CD4-positive, alpha-beta T cell treated with Interleukin-21 for 1 hour (primary cell): ENCODE results near the gene CLEC14A.

ENCODE experiments used
- DNase-seq: peaks from one replicate; pipeline ENCODE4 v3.0.0-alpha.2; 2020

The CLEC14A gene, protein sequence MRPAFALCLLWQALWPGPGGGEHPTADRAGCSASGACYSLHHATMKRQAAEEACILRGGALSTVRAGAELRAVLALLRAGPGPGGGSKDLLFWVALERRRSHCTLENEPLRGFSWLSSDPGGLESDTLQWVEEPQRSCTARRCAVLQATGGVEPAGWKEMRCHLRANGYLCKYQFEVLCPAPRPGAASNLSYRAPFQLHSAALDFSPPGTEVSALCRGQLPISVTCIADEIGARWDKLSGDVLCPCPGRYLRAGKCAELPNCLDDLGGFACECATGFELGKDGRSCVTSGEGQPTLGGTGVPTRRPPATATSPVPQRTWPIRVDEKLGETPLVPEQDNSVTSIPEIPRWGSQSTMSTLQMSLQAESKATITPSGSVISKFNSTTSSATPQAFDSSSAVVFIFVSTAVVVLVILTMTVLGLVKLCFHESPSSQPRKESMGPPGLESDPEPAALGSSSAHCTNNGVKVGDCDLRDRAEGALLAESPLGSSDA

DNA sequence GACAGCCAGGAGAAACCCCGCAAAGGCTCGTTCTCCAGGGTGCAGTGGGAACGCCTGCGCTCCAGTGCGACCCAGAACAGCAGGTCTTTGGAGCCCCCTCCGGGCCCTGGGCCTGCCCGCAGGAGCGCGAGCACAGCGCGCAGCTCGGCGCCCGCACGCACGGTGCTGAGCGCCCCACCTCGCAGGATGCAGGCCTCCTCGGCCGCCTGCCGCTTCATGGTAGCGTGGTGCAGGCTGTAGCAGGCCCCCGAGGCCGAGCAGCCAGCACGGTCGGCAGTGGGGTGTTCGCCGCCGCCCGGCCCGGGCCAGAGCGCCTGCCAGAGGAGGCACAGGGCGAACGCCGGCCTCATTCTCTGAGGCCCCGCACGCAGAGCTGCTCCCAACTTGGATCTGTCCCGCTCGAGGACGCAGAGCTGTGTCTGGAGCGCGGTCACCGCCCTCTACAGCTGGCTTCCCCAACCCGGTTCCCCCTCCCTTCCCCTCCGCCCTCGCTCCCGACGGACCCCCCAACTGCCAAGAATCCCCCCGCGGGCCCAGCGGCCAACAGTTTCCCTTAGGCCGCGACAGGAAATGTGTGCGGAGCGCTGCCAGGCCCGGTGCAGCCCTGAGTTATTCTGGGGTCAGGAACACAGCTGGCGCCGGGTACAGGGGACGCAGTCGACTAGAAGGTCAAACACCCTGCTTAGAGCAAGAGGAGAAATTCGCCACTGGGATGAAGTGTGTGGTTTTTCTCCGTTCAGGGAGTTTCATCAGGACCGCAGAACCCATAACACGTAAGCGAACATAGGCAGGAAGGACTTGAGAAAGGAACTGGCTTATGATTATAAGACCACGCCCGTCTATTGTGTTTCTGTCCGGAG, at the start of gene CLEC14A:
TSS of gene CLEC14A (minus strand) at position 421 of the 860 bp plus-strand sequence. CDS start at position 350, 71 bp downstream.
- no peak for DNase-seq

DNA sequence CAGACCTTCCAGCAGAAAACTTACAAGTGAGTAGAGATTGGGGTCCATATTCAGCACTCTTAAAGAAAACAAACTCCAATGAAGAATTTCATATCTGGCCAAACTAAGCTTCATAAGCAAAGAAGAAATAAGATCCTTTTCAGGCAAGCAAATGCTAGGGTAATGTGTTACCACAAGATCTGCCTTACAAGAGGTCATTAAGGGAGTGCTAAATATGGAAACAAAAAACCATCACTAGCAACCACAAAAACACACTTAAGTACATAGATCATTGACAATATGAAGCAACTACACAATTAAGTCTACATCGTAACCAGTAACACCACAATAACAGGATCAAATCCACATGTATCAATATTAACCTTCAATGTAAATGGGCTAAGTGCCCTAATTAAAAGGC, 47.1 kb upstream of the CLEC14A start:
- DNase-seq: no peak

DNA sequence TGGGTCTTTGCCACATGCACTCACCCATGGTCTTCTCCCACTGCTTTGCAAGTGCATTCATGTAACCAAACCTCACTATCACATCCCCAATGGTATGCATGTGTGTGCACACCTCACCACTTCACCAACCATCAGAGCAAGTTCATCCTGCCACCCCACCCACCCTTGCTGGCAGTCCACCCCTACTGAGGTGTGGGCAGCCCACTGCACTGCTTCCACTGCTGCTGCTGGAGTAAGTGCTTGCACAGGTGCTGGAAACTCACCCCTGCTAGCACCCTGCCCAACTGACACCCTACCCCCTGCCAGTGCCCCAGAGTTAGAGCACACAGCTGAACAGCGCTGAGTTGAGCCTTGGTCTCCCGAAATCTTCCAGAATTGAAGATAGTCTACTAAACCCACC, 46.1 kb upstream of the CLEC14A start:
- no peak for DNase-seq

DNA sequence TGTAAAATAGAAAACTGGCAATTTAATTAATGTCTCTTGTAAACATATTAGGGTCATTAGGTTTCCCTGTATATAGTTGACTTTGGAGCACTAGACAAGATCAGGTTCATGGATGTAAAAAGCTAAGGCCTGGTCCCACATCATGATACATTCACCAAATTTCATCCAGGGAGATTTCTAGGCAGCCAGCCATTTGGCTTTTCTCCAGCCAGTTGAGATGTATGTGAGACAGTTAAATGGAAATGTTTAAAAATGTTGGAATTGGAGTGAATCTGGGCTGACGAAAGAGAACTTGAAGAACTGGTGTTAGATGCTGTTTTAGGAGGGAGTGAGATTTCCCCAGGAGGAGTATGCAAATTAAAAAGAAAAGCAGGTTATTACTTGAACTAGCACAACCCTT, 41.8 kb upstream of the CLEC14A start:
- DNase-seq: no peak

DNA sequence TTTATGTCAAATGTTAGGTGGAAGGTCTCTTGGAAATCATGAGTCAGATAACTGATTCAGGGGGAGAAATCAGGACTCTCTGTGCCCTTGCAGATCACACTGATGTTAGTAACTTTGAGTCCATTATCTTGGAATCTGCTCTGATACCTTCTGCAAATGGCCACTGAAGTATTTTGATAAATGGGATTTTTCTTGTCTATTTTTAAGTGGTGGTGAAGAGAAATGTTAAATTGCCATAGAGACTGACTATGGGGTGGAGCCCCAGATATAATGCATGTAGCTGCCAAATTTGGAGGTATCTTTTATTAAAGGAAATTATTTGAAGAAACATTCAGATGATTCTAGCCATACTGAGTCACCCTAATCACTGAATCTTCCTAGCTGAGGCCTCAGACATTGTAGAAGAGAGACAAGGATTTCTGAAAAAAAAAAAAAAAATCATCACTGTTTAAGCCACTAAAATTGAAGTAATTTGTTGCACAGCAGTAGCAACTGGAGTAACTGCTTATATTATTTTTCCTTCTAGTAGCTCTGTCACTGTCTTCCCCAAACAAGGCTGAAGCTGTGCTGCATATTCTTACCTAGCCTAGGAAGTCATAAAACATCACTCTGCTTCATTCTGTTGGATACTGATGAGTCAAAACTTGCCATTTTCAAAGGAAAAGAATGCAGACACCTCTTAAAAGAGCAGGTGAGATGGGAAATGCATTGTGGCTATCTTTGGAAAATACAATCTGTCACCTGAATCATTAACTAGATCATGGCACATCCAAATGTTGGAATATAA, 36.0 kb upstream of the CLEC14A start:
- no peak for DNase-seq

DNA sequence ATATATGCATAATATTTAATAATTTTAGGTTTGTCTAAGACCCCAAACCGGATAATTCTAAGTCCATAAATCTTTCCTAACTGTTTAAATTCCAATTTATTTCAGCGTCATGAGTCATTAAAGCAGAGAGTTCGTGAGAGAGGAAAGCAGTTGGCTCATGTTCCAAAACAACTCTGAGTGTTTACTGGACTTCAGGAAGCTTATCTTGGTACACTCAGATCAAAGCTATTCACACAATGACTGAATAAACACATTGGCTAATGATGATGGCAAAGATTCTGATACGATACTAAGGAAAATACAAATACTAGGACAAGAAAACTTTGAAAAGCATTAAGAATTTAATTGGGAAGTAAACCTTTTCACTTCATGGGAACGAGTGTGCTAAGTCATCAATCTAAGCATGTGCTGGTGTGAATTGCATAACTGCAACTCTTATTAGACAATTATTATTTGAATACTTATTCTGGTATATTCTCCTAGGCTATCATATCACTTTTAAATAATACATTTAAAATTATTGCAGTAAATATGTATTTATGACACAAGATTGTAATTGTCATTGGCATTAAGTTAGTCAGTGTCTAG, 34.8 kb upstream of the CLEC14A start:
- no peak for DNase-seq

- DNase-seq: no peak
Measured at GRCh38 chr14:38286452-38286851, 30.6 kb upstream of the CLEC14A start.

DNA sequence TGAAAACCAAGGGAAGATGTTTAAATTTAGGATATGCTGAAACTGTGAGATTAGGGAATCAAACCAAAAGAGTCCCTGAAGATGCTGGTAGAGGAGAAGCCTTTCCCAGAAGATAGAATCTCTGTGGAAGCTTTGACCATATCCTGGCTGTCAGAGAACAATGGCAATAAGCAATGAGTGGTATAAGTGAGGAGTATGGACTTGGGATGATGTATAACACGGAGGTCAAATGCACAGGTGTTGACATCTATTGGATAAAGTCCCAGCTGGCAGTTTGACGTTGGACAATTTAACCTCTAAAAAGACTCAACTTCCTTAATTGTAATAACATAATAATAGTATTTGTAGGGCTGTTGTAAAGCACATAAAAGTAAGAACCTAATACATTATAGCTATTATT, 30.1 kb upstream of the CLEC14A start:
- DNase-seq: no peak

DNA sequence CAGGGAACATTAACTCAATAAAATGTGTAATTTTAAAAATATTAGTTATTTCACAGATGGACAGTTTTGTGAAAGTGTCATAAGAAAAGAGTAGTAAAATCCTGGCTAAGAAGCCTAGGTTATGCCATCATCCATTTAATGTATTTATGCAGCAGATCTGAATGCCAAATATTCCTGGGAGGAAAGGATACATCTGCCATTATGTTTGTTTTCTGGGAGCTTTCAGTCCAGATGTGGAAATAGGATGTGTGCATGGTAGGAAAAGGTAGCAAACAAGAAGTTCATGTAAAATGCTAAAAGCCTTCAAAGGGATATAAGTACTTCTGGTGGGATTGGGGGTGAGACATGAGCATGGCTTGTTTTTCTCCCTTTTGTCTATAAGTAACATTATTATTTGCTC, 27.0 kb upstream of the CLEC14A start:
- no peak for DNase-seq

GRCh38 chr14:38280081-38280480, 24.2 kb upstream of the CLEC14A start:
- no peak for DNase-seq

- no peak for DNase-seq
Measured at GRCh38 chr14:38279572-38279971, 23.7 kb upstream of the CLEC14A start.

- no peak for DNase-seq
Measured at GRCh38 chr14:38278035-38278434, 22.1 kb upstream of the CLEC14A start.

DNA sequence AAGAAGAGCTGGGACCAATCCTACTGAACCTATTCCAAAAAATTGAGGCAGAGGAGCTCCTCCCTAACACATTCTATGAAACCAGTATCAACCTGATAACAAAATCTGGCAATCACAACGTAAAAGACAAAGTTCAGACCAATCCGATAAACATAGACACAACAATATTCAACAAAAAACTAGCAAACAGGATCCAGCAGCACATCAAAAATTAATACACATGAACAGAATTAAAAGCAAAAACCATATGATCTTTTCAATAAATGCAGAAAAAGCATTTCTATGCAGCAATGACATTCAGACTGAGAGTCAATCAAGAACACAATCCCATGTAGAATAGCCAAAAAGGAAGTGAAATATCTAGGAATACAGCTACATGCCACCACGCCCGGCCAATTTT, 7.0 kb upstream of the CLEC14A start:
- DNase-seq: no peak

DNA sequence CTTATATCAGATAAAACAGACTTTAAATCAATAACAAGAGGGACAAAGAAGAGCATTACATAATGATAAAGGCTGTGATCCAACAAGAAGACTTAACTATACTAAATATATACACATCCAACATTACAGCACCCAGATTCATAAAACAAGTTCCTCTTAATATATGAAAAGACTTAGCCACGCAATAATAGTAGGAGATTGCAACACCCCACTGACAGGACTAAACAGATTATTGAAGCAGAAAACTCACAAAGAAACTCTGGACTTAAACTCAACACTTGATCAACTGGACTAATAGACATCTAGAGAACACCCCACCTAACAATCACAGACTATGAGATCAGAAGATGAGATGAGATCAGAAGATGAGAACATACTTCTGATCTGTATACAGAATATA, 5.7 kb upstream of the CLEC14A start:
- no peak for DNase-seq

GRCh38 chr14:38257507-38257906, 1.6 kb upstream of the CLEC14A start:
- DNase-seq: no peak

- no peak for DNase-seq
Measured at GRCh38 chr14:38256533-38256840, 594 bp upstream of the CLEC14A start.

DNA sequence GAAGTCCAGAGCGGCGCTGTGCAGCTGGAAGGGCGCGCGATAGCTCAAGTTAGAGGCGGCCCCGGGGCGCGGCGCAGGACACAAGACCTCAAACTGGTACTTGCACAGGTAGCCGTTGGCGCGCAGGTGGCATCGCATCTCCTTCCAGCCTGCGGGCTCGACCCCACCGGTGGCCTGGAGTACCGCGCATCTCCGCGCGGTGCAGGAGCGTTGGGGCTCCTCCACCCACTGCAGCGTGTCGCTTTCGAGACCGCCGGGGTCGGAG, 553 bp downstream of the CLEC14A start:
- DNase-seq: no peak

DNA sequence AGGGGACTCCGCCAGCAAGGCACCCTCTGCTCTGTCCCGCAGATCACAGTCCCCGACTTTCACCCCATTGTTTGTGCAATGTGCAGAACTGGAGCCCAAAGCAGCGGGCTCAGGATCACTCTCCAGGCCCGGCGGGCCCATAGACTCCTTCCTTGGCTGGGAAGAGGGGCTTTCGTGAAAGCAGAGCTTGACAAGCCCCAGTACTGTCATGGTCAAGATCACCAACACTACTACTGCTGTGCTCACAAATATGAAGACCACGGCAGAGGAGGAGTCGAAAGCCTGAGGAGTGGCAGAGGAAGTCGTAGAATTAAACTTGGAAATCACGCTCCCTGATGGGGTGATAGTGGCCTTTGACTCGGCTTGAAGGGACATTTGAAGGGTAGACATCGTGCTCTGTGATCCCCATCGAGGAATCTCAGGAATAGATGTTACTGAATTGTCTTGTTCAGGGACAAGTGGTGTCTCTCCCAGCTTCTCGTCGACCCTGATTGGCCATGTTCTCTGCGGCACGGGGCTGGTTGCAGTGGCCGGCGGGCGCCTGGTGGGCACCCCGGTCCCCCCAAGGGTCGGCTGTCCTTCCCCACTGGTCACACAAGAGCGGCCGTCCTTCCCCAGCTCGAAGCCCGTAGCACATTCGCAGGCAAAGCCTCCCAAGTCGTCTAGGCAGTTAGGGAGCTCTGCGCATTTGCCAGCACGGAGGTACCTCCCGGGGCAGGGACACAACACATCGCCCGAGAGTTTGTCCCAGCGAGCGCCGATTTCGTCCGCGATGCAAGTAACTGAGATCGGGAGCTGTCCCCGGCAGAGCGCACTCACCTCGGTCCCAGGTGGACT, 1.1 kb downstream of the CLEC14A start:
- DNase-seq: no peak

GRCh38 chr14:38253676-38254075, 2.2 kb downstream of the CLEC14A start:
- DNase-seq: no peak

GRCh38 chr14:38252066-38252710, 3.7 kb downstream of the CLEC14A start:
- DNase-seq: no peak

DNA sequence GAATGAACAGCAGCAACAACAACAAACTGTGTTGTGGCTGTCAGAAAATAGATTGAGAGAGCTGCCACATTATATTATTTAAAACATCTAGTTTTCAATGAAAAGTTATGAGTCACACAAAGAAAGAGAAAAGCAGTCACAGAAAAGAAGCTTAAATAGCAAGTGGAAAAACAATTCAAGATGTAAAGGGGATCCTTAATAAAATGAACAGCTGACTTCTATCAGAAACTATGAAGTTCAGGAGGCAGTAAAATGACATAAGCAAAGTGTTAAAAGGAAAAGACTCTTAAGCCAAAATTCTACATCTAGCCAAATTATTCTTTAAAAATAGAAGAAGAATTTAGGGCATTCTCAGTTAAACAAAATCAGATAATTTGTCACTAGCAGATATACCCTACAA, 5.6 kb downstream of the CLEC14A start:
- DNase-seq: no peak
